ENCODE measurements around the gene ERC1.
A peak's percentile ranks its signal among the peaks of the same experiment; 100 is the strongest.

The ERC1 gene

GRCh38 chr12:1500095-1500801 is 509.2 kb downstream of the ERC1 start:
- DNase-seq = peak; percentile 59

GRCh38 chr12:1501001-1501400 is 510.0 kb downstream of the ERC1 start:
- DNase-seq = no peak

GRCh38 chr12:1501695-1502378 is 510.8 kb downstream of the ERC1 start:
- no peak for DNase-seq

GRCh38 chr12:1502379-1502720 is 511.3 kb downstream of the ERC1 start:
- DNase-seq = peak; percentile 33

- no peak for DNase-seq
These were observed 511.8 kb downstream of the ERC1 start for GRCh38 chr12:1502831-1503230.

- DNase-seq = no peak
These were observed 512.3 kb downstream of the ERC1 start for GRCh38 chr12:1503281-1503711.

- DNase-seq = no peak
These were observed 513.4 kb downstream of the ERC1 start for GRCh38 chr12:1504304-1504894.

- no peak for DNase-seq
These were observed 513.9 kb downstream of the ERC1 start for GRCh38 chr12:1504895-1505311.

GRCh38 chr12:1505576-1505975 is 514.6 kb downstream of the ERC1 start:
- DNase-seq = no peak

- DNase-seq = no peak
These were observed 516.3 kb downstream of the ERC1 start for GRCh38 chr12:1507308-1507707.

- DNase-seq = no peak
These were observed 518.5 kb downstream of the ERC1 start for GRCh38 chr12:1509413-1510052.

- DNase-seq = no peak
These were observed 519.2 kb downstream of the ERC1 start for GRCh38 chr12:1510056-1510812.

- no peak for DNase-seq
These were observed 524.0 kb downstream of the ERC1 start for GRCh38 chr12:1515010-1515409.

- no peak for DNase-seq
These were observed 524.4 kb downstream of the ERC1 start for GRCh38 chr12:1515428-1515827.

- DNase-seq = peak; percentile 78
These were observed 526.0 kb downstream of the ERC1 start for GRCh38 chr12:1517007-1517406.

GRCh38 chr12:1517734-1518525 is 526.9 kb downstream of the ERC1 start:
- no peak for DNase-seq

- DNase-seq = peak; percentile 88
These were observed 527.8 kb downstream of the ERC1 start for GRCh38 chr12:1518591-1519516.

GRCh38 chr12:1519642-1520041 is 528.6 kb downstream of the ERC1 start:
- DNase-seq = peak; percentile 26

GRCh38 chr12:1523046-1523445 is 532.0 kb downstream of the ERC1 start:
- no peak for DNase-seq

- DNase-seq = peak; percentile 22
These were observed 532.6 kb downstream of the ERC1 start for GRCh38 chr12:1523558-1524050.

GRCh38 chr12:1525858-1526257 is 534.8 kb downstream of the ERC1 start:
- no peak for DNase-seq
